GM10847 (cell line): Measurements from ENCODE around the gene EVX2.

Experiments
- POLR2A ChIP-seq: IDR thresholded peaks from 2 replicates; pipeline ENCODE4 v1.6.1; 2011; ENCODE audit not compliant: insufficient read length; ENCODE audit errors: extremely low read depth

EVX2 gene

GRCh38 chr2:176039375-176039774 lies 44.4 kb downstream of the EVX2 start:
- TF ChIP-seq POLR2A, result no peak

GRCh38 chr2:176038694-176039093 lies 45.1 kb downstream of the EVX2 start:
- TF ChIP-seq POLR2A, result no peak

- TF ChIP-seq POLR2A, result no peak
Measured at GRCh38 chr2:176035013-176035691, 48.6 kb downstream of the EVX2 start.

DNA sequence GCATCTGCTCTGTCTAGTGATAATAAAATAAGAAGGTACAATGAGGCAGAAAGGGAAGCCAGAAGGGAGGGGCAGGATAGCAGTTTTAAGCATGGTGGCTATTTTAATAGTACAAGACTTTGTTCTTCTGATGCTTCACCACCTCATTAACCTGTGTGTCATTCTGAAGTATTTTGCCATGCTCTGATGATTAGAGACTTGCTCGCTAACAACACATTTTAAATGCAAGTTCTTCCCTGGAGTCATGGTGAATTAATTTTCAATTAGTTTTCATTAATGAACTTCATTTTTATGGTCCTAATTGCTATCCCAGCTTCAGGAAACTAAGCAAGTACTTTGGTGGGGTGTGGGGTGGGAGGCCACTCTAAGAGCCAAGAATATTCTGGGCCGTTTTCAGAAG lies 56.0 kb downstream of the EVX2 start:
- TF ChIP-seq POLR2A, result no peak
